NCI-H748 (cell line): ENCODE results near the gene KRT1.

Source experiments
- DNase-seq: peaks from one replicate; lab custom pipeline; 2025; ENCODE audit not compliant: unreplicated experiment; lab: John Stamatoyannopoulos, UW

The KRT1 gene

DNA sequence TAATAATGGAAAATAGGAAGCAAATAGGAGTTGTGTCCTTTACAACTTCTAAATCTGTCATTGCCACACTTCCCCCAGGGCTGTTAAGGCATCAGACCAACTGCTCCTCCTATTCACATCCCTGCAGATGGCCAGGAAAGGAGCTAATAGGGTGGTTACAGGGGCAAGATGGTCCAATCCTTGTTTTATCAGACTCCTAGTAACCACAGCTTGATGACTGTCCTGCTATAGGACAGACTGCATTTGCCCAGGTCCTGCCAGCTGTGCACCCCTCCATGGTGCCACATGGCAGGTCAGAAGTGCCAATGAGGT lies 17.3 kb downstream of the KRT1 start:
- DNase-seq, result no peak

DNA sequence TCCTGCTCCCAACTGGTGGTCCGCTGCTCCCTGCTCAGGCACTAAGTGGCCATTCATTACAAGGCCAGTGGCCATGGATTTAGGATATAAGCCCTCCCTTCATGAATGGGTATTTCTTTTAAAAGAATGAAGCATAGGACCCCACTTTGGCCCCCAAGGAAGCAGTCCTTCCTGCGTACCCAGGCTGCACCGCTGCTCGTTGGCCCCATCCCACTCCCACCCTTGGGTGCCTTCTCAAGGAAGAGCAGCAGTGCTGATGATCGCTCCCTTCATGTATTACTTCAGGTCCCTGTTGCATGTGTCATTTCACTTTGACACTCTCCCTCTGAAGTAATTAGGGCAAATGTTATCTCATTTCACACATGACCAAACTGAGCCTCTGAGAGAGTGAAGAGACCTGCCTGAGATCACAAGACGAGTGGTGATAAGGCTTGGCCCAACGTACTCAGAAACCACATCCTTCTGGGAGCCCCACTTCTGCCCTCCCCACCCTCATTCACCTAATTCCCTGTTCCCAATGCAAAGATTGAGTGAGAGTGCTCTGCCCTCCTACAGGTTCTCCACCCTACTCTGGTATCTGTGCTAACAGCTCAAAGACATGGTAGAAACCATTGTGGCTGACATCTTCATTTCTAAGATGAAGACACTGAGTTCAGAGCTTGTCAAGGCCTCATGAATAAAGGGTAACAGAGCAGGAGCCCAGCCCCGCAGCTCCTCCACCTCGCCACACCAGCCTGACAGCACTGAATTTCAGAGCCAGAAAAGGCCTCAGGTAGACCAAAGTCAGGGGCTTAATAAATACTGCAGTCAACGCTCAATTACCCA lies 17.9 kb downstream of the KRT1 start:
- no peak for DNase-seq

DNA sequence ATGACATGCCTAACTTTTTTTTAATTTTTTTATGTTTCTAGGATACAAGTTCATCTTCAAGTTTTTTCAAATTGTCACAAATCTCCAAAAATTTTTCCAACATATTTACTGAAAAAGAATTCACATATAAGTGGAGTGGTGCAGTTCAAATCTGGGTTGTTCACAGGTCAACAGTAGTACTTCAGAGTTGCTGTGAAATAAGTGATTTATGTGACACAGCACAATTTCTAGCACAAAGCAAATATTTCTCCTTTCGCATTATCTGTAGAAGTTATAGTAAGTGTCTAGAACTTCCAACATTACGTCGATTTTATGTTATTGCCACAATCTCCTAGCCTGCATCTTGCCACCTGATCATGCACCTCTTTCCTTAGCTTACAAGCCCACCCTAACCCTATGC lies 18.5 kb downstream of the KRT1 start:
- DNase-seq, result no peak

DNA sequence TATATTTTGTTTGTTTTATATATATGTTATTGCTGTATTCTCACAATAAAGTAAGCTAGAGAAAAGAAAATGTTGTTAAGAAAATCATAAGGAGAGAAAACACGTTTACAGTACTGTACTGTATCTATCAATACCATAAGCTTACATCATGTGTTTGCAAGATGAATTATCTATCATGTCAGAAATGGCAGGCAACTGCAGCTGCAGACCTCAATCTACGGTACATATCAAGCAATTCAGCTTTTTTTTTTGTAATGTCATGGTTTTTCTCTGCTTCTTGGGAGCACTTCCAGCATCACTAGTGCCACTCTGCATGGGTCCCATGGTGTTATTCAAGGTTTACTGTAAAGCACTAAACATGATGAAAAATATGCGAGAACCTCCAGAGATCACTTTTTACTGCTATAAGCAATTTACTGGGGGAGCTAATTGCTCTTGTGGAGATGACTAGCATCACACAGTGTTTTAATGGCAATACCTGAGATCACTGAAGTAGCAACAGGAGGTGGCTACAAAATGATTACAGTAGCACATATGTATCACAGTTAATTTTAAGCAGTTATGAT lies 19.2 kb downstream of the KRT1 start:
- no peak for DNase-seq

DNA sequence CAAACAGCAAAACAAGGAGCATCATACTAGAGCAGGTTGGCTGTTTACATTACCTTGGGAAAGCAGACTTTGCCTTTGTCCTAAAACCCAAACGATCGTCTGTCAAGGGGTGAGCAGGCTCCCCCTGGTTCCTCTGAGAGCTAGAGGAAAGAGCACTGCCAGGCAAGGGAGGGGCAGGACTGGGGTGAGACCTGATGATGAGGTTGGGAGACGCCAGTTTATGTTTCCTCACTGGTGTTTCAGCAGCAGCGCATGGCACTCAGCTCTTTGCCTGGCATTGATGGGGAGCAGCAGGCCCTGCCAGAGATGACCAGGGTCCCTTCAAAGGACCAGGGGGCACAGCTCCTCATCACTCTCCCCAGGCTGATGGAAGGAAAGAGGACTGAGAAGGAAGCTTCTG lies 20.3 kb downstream of the KRT1 start:
- DNase-seq, result no peak

DNA sequence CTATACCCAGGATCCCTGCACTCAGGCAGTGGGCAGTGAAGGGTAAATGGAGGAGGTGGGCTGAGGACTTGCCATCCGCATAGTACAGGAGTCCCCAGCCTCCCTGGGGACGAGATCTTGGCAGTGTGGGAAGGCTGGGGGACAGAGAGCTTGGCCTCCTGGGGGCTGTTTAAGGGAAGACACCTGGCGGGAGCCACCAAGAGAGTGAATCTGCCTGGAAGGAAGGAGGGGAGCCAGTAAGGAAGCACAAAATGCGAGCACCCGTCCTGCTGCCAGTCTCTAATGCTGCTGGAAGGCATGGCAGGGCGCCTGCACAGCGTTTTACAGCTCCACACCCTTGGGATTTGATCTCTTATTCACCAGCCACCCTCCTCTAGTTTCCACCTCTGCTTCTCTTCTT lies 20.8 kb downstream of the KRT1 start:
- DNase-seq, result no peak

DNA sequence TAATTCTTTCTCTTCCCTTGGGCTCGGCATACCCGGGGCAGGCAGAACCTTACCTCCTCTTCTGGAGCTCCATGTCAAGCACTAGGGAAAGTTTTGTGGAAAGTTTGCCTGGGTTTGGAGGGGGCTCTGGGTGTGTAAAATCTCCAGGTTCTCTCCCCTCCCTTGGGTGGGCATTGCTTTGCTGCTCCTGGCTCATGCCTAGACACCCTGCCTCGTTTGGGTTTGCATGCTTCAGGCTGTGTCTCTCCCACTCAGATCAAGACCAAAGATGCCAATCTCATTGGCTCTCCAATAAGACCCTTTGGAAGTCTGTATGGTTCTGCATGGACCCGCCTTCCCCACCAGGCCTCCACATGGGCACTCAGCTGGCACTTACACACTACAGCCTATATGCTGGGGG lies 22.0 kb downstream of the KRT1 start:
- DNase-seq, result no peak

DNA sequence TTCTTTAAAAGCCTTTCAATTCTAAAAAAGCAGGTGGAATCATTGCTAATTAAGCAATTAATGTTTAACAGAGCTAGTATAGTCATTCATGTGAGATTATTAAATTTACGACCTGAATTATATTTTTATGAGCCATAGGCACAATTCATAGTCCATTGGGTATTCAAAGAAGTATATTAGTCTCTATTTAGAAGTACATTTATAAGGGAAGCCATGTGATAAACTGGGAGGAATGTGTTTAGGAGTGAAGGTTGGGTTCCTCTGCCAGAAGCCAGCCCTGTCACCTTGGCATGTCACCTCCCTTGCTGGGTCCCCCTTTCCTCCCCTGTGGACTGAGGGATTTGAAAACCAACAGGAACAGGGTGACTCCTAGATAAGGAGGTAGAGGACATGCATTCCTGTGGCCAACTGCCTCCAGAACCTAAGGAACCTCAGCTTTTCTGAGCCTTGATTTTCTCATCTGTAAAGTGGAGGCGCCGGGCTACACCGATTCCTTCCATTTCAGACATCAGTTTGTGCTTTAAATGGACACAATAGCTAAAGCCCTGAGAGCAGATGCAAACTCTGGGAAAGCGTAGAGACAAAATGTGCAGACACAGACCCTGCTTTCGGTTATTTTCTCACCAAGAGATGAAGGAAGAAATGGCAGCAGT lies 22.8 kb downstream of the KRT1 start:
- no peak for DNase-seq

DNA sequence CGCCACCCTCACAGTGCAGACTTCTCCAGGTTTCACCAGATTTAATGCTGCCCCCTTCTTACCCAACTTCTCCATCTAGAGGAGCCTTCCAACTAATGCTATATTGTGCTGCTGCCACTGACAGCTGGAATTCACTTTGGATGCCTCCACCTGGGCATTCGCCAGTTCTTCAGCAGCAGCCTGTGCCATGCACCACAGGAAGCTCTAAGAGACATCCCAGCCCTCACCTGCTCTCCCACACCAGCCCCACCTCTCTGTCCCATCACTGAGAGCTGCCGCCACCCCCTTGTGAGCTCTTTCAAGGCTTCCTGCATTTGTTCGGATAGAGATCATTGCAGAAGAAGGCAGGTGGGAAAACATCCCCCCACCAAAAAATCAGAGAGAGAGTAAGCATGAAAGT lies 23.6 kb downstream of the KRT1 start:
- DNase-seq, result no peak

DNA sequence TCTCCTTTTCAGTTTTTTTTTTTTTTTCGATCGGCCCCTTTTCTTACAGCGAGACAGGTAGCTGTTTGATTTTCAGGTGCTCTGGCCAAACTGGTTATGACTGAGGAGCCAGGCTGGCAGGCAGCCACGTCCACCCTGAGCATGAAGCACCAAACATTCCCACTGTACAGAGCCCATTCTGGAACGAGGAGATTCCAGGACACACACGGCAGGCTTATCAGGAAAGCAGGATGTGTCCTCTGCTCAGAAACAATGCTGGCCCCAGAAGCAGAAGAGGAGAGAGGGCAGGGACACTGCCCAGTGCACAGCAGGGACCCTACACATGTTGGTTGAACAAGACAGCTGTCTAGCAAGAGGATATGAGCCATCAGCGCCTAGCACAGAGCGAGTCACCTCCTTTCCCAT lies 24.5 kb downstream of the KRT1 start:
- DNase-seq, result no peak

DNA sequence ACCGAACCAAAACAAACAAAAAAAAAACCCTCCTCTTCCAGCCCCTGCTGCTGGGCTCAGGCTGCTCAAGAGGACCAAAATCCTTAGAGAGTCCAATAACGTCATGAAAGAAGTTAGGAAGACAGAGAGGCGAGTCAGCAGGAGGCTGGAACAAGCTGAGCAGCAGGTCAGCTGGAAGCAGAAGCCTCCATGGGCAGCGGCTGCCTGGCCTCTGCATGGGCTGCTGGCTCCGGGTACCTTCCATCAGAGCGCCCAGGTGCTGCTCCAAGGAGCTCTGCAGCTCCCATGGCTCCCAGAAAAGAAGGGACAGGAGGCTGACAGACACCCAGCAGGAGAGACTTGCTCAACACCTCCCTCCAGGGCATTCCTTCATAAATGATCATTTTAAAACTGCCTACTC lies 25.0 kb downstream of the KRT1 start:
- DNase-seq, result no peak

DNA sequence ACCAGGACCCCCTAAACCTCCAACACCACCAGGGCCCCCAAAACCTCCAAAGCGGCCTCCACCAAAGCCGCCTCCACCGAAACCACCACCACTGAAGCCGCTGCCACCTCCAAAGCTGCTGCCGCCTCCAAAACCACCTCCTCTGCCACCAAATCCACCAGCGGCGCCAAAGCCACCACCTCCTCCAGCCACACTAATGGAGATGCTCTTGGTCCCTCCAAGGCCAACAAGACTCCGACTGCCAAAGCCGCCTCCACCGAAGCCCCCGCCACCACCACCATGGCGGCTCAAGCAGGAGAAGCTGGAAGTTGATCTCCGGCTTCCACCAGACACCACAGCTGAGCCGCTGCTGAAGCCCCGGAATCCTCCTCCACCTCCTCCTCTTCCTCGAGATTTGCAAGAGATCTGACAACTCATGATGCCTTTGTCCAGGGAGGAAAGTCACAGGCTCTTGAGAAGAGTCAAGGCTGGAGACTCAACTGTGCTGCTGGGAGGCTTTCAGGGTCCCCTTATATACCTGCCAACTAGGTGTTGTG lies 28.4 kb downstream of the KRT1 start, which contains the start of gene KRT2:
Gene KRT2, minus strand, starts transcription at position 486 of the 536 bp plus-strand sequence. Its CDS starts 69 bp downstream, at position 417.
- DNase-seq, result no peak

DNA sequence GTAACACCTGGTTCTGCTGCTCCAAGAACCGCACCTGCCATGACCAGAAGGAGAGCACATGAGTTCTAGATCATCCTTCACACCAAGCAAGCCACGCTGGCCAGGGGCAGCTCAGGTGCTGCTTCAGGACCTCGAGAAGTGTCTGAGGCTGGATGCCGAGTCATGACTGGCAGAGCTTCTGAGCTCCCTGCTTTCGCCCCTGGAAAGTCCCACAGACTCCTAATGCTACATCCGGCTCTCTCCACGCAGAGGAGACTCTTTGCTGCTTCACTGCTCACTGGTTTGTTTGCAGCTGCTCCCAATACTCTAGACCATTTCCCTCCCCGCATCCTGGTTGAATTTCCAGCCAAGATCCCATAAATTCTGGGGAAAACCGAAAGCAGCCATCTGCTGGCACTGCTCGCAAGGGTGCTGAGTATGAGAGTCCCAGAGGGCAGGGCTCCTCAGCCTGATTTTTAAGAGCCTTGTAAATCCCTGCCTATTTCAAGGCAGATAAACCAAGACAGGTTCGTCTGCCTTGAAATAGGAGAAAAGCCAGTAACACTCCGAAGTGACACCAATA lies 29.6 kb downstream of the KRT1 start:
- DNase-seq, result no peak

DNA sequence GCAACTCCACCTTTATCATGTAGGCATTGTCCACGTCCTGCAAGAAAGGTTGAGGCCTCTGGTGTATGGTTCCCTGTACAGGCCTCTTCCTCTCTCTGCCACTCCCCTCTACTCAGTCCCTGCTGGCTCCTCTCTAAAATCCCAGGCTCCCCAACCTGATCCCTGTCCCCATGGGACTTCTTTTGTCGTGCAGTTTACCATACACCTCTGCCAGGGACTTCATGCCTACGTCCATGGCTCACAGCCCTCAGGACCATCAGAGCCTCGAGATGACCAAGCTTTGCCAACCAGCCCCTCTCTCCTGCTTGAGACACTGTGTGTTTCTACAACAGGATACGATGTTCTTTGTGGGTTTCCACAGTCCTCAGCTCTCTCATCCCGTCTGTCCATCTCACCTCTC lies 31.1 kb downstream of the KRT1 start:
- no peak for DNase-seq

DNA sequence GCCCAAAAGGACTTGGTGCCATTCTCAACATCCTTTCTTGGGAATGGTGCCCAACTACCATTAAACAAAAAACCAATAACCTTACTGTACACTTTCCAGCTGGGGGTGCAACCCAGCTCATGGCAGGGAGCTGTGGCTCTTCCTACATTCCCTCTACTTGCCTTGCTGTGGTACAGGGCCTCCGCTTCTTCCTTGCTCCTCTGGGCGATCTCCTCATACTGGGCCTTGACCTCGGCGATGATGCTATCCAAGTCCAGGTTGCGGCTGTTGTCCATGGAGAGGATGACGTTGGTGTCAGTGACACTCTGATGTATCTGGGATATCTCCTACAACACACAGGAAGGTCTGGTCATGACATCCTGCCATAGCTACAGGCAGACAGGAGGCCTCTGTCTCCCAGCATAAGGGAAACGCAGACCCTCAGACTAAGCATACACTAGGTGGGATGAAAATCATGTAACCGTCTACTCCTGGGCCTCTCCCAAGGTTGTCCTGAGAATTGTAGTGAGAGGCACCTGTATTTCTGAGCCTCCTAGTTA lies 32.1 kb downstream of the KRT1 start:
- DNase-seq, result no peak

DNA sequence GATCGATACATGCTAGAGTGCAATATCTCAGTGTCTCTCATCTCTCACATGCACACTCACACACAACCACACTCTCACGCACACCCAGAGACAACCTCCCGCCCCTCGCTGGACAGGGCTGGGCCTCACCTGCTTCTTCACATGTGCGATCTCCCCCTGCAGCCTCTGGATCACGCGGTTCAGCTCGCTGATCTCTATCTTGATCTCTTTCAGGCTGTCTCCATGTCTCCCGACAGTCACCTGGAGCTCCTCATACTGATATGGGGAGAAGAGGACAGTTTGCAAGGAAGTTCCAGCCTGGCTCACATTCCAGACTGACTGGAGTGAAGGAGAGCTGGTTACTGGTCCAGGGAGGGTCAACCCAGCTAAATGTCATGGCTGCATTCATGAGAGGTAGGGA lies 32.6 kb downstream of the KRT1 start:
- no peak for DNase-seq

DNA sequence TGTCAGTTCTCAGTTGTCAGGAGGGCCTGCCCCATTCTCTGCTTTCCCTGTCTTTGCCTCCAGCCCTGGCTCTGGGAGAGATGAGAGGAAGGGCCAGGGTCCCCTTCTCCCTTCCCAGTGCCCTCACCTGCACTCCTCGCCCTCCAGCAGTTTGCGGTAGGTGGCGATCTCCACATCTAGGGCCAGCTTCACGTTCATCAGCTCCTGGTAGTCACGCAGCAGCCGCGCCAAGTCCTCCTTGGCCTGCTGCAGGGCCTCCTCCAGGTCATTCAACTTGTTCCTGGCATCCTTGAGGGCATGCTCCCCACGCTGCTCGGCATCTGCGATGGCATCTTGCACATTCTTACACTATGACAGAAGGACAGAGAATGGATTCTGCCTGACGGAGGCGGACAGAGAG lies 33.6 kb downstream of the KRT1 start:
- DNase-seq, result no peak

DNA sequence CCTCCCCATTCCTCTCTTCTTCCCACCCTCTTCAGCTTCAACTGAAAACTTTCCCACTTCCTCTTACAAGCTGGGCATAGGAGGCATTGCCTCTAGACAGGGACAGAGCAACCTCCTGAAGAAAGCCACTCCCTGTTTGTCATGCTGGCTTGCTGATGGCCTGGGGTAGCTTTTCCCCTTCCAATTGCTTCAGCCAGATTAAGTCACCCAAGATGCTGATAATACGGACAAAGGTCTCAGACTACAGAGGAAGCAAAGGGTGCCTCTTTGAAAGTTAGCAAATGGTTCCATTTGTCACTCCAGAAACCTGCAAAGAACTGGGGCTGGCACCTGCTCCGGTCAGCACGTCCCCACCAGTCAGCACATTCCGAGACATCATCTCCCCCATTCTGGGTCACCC lies 34.2 kb downstream of the KRT1 start:
- DNase-seq, result no peak

DNA sequence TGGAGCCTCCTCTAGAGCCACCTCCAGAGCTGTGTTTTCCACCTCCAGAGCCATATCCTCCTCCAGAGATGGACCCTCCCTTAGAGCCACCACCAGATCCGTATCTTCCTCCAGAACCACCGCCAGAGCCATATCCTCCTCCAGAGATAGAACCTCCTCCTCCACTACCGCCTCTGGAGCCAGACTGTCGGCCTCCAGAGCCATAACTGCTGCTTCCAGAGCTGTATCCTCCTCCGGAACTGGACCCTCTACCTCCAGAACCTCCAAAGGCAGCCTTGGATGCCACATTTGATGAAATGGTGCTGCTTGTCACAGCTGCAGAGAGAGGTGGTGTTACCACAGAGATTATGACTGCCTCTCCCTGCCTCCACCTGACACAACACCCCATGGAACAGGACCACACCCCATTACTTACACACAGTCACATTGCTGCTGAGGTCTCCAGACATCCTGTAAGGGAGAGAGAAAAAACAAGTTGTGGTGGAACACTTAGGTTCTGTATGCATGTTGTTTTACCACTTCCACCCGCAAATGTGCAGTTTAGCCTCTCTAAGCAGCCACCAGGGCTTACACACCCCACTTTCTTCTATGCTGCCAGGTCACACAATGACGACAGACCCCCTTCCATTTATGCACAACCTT lies 35.0 kb downstream of the KRT1 start:
- DNase-seq, result no peak

DNA sequence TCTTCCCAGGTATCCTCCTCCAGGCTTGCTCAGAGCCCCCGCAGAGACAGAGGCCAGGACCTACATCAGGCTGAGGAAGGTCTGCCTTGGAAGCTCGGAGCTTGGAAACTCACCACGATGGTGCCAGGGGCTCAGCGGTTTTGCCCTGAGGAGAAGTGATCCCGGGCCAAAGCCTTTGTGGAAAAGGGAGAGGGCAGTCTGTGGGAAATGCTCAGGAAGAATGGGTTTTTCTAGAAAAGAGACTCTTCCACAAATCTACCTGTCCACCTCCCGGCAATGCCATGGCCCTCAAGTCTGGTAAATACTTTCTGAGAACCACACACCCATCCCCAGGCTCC lies 36.2 kb downstream of the KRT1 start:
- no peak for DNase-seq
